ENCODE data around the gene ADGRB3. TPM values are rescaled to one million over a fixed set of nuclear protein-coding genes. Genes with fewer than 3 reads are reported as not detected.

Gene ADGRB3
- total and polyA plus RNA-seq, 10 of the 15 experiments (the other 5 are each of a cell fraction or from before 2014, with no cell fraction given), result 0.03 to 0.06 TPM; not detected in 8

DNA sequence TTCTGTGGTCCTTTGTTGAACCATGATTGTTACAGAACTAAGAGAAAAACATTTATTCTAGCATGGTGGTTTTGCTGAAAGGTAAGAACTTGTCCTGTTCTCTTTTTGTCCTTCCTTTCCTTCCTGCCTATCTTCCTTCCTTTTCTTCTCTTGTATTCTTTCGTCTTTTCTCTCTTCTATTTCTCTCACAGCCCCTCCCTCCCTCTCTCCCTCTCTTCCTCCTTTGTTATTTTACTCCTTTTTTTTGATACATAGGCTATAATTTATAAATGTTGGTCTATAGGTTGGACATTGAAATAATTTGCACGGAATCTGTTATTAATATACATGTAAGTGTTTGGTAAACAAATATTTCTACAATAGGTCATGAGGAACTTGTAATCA, 18.6 kb downstream of the ADGRB3 start:
- Histone ChIP-seq H2AFZ (ENCODE audit: control insufficient read depth, low read depth, low read length) (no peak overlapping the region), H3K9ac (ENCODE audit: control insufficient read depth, insufficient read depth, low read length) (no peak overlapping the region), H4K20me1 (ENCODE audit: control insufficient read depth, insufficient read depth) (no peaks in the 10 kb centered on the region), H3K27me3 (replicated peaks in 1 of 2; ENCODE audit: control insufficient read depth in 2 of 2, insufficient read depth in 2 of 2, low read length in 1 of 2) (no peaks in the 10 kb centered on the region), H3K36me3 (ENCODE audit: control insufficient read depth in 2 of 2, insufficient read depth in 2 of 2, low read length in 1 of 2) (no peaks in the 10 kb centered on the region), H3K27ac (ENCODE audit: control insufficient read depth, insufficient read depth) (no peak overlapping the region), H3K79me2 (ENCODE audit: control insufficient read depth, insufficient read depth, low read length) (no peaks in the 10 kb centered on the region), H3K4me2 (ENCODE audit: control insufficient read depth, insufficient read depth) (no peak overlapping the region), H3K9me3 (replicated peaks; ENCODE audit: control insufficient read depth, insufficient read depth, low read length) (no peaks in the 10 kb centered on the region), H3K4me1 (ENCODE audit: control insufficient read depth, insufficient read depth, low read length) (no peaks in the 10 kb centered on the region), H3K4me3 (no peak overlapping the region)
- ChIA-PET RAD21 (ENCODE audit: unreplicated experiment) (no interaction called here), CTCF (no interaction called here), SMC1A (ENCODE audit: uncharacterized antibody, unreplicated experiment) (no interaction called here), POLR2A (no interaction called here)
- intact Hi-C loops (cut with micrococcal nuclease; ENCODE audit: unreplicated experiment) (no loop called here), in situ Hi-C loops (cut with MboI) (no loop called here)
- no peak for ATAC-seq
- DNase-seq (ENCODE audit: low read depth, low spot score), result no peak
- FAIRE-seq, result no peak
- WGBS (ENCODE audit: insufficient coverage, insufficient replicate concordance, low lambda C conversion rate, missing lambda C conversion rate), result 18% methylated on average over 2 of the region's 2 CpGs
- BruUV-seq (replicated peaks), result no TSS peak
- TF ChIP-seq GABPA (IDR thresholded peaks at IDR 0.05; ENCODE audit: low read depth) (no peak), NR2C2 (IDR thresholded peaks at IDR 0.05; ENCODE audit: borderline replicate concordance, control insufficient read depth, insufficient read length, low read depth) (no peak), PAX5 (IDR thresholded peaks at IDR 0.05; ENCODE audit: borderline replicate concordance, low read depth, low read length) (no peak), CEBPB (IDR thresholded peaks at IDR 0.05; ENCODE audit: borderline replicate concordance in 1 of 2, low read depth in 2 of 2, low read length in 2 of 2) (no peak), CHD1 (IDR thresholded peaks at IDR 0.05; ENCODE audit: low read depth, low read length) (no peak), SUZ12 (IDR thresholded peaks at IDR 0.05; ENCODE audit: unreplicated experiment) (no peak), POLR2A (IDR thresholded peaks at IDR 0.05; ENCODE audit: low read depth, low read length) (no peak), PAX8 (IDR thresholded peaks at IDR 0.05) (no peak), HCFC1 (IDR thresholded peaks at IDR 0.05; ENCODE audit: low read length) (no peak), BCL11A (IDR thresholded peaks at IDR 0.05; ENCODE audit: low read depth, low read length) (no peak), SMAD5 (IDR thresholded peaks at IDR 0.05; ENCODE audit: low read depth) (no peak), CEBPZ (IDR thresholded peaks at IDR 0.05; ENCODE audit: low read depth, low read length) (no peak), MTA2 (IDR thresholded peaks at IDR 0.05; ENCODE audit: low read depth) (no peak)
- TF ChIP-seq, protein P1, sequence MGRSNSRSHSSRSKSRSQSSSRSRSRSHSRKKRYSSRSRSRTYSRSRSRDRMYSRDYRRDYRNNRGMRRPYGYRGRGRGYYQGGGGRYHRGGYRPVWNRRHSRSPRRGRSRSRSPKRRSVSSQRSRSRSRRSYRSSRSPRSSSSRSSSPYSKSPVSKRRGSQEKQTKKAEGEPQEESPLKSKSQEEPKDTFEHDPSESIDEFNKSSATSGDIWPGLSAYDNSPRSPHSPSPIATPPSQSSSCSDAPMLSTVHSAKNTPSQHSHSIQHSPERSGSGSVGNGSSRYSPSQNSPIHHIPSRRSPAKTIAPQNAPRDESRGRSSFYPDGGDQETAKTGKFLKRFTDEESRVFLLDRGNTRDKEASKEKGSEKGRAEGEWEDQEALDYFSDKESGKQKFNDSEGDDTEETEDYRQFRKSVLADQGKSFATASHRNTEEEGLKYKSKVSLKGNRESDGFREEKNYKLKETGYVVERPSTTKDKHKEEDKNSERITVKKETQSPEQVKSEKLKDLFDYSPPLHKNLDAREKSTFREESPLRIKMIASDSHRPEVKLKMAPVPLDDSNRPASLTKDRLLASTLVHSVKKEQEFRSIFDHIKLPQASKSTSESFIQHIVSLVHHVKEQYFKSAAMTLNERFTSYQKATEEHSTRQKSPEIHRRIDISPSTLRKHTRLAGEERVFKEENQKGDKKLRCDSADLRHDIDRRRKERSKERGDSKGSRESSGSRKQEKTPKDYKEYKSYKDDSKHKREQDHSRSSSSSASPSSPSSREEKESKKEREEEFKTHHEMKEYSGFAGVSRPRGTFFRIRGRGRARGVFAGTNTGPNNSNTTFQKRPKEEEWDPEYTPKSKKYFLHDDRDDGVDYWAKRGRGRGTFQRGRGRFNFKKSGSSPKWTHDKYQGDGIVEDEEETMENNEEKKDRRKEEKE (IDR thresholded peaks at IDR 0.05), result no peak
- TF ChIP-seq, protein P2, sequence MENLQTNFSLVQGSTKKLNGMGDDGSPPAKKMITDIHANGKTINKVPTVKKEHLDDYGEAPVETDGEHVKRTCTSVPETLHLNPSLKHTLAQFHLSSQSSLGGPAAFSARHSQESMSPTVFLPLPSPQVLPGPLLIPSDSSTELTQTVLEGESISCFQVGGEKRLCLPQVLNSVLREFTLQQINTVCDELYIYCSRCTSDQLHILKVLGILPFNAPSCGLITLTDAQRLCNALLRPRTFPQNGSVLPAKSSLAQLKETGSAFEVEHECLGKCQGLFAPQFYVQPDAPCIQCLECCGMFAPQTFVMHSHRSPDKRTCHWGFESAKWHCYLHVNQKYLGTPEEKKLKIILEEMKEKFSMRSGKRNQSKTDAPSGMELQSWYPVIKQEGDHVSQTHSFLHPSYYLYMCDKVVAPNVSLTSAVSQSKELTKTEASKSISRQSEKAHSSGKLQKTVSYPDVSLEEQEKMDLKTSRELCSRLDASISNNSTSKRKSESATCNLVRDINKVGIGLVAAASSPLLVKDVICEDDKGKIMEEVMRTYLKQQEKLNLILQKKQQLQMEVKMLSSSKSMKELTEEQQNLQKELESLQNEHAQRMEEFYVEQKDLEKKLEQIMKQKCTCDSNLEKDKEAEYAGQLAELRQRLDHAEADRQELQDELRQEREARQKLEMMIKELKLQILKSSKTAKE (IDR thresholded peaks at IDR 0.05; ENCODE audit: low read depth, poor library complexity, severe bottlenecking), result no peak
